Neural progenitor cell (in vitro differentiated cells): Measurements from ENCODE around the gene KHDRBS1.

Source experiments
- CTCF ChIP-seq: fragments of 200-600 bp; sonication (generic); IDR thresholded peaks from 2 replicates; pipeline ENCODE4 v1.5.1; 2017; ENCODE audit warnings: antibody characterized with exemption, mild to moderate bottlenecking
- EZH2 ChIP-seq: fragments of 200-600 bp; sonication (generic); IDR thresholded peaks from 2 replicates; pipeline ENCODE4 v1.6.1; 2017; ENCODE audit warnings: antibody characterized with exemption, mild to moderate bottlenecking, moderate library complexity

GRCh38 chr1:32001863-32002262, 11.8 kb upstream of the KHDRBS1 start:
- TF ChIP-seq EZH2 (no peak), CTCF (no peak)
